Measurements from ENCODE around the gene PDE12.

PDE12 gene

GRCh38 chr3:57555738-57556458 is at the start of gene PDE12:
Gene PDE12 (plus strand): TSS chr3:57556274. CDS start chr3:57556380, 106 bp downstream.
- DNase-seq: peak; percentile 87

- DNase-seq: no peak
Observed at GRCh38 chr3:57512166-57512565, 43.9 kb upstream of the PDE12 start.

- DNase-seq: no peak
Observed at GRCh38 chr3:57518276-57518915, 37.7 kb upstream of the PDE12 start.

DNA sequence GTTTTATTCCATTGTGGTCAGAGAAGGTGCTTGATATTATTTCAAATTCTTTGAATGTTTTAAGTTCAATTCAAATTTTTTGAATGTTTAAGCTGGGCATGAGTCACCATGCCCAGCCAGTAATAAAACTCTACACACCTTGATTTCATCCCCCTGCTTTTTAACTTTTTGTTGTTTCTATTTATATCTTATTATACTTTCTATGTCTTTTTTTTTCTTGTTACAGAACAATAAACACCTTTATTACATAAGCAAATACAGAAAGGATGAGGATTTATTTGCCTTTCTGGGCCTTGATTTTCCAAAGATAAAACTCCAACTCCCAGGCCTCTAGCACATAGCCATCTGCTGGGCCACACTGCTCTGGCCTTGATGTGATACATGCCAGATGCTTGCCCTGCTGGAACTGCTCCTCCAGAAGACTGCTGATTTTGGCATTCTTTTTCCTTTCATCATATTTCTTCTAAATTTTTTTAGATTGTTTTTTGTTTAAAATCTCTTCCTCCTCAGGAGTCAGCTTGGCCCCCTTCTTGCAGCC is 25.9 kb upstream of the PDE12 start:
- DNase-seq: no peak

- no peak for DNase-seq
Observed at GRCh38 chr3:57538465-57538864, 17.6 kb upstream of the PDE12 start.

- peak; percentile 83 for DNase-seq
Observed at GRCh38 chr3:57544181-57545125, 11.6 kb upstream of the PDE12 start, which contains the start of gene DNAH12. Gene DNAH12 (minus strand): TSS chr3:57544344. CDS start chr3:57542870, 1,474 bp downstream.

- no peak for DNase-seq
Observed at GRCh38 chr3:57545636-57546268, 10.3 kb upstream of the PDE12 start.

GRCh38 chr3:57546616-57547015 is 9.5 kb upstream of the PDE12 start:
- DNase-seq: no peak

DNA sequence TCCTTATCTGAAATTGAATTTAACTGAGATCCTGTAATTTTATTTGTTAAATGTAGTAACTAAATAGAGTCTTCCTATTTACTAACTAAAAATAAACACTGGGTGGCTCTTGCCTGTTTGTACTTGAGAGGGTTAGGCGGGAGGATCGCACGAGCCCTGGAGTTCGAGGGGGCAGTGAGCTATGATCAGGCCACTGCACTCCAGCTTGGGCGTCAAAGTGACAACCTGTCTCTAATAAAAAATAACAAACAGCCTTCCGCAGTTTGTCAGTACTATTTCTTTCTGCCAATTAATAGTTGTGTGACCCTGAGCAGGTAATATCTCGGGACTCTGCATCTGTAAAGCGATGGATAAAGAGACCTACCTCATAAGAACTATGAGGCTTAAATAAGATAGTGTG is 768 bp upstream of the PDE12 start:
- peak; percentile 12 for DNase-seq

DNA sequence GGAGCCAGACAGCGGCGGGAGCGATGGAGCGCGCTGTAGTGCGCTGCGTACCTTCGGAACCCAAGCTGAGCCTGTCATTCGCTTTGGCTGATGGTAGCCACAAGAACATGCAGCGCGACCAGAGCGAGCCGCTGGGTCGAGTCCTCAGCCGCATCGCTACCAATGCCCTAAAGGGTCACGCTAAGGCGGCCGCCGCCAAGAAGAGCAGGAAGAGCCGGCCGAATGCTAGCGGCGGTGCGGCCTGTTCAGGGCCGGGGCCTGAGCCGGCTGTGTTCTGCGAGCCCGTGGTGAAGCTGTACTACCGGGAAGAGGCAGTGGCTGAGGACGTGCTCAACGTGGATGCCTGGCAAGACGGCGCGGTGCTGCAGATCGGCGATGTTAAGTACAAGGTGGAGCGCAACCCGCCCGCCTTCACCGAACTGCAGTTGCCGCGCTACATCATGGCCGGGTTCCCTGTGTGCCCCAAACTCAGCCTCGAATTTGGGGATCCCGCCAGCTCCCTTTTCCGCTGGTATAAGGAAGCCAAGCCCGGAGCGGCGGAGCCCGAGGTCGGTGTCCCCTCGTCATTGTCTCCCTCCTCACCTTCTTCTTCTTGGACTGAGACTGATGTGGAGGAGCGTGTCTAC is 498 bp downstream of the PDE12 start:
- peak; percentile 47 for DNase-seq

DNA sequence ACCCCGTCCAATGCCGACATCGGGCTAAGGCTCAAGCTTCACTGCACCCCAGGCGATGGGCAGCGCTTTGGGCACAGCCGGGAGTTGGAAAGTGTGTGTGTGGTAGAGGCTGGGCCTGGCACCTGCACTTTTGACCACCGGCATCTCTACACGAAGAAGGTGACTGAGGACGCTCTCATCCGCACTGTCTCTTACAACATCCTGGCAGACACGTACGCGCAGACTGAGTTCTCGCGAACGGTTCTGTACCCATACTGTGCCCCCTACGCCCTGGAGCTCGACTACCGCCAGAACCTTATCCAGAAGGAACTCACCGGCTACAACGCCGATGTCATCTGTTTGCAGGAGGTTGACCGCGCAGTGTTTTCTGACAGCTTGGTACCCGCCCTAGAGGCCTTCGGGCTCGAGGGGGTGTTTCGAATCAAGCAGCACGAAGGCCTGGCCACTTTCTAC is 1.0 kb downstream of the PDE12 start:
- DNase-seq: peak; percentile 1

- no peak for DNase-seq
Observed at GRCh38 chr3:57559526-57559925, 3.5 kb downstream of the PDE12 start.

- no peak for DNase-seq
Observed at GRCh38 chr3:57569859-57570450, 13.9 kb downstream of the PDE12 start.

DNA sequence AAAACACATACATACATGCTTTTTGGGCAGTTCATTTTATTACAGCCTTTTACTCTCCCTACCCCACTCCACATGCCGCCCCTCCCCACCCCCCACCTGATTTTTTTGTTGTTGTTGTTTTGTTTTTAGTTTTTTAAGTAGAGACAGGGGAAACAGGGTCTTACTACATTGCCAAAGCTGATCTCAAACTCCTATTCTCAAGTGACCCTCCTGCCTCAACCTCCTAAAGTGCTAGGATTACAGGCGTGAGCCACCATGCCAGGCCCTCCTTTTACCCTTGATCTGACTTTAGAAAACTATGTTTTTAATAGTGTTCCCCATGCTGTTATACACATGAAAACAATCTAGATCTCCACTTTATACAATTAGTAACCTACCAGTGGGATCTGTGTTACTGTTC is 14.8 kb downstream of the PDE12 start:
- DNase-seq: no peak

- DNase-seq: no peak
Observed at GRCh38 chr3:57572096-57572495, 16.0 kb downstream of the PDE12 start.

DNA sequence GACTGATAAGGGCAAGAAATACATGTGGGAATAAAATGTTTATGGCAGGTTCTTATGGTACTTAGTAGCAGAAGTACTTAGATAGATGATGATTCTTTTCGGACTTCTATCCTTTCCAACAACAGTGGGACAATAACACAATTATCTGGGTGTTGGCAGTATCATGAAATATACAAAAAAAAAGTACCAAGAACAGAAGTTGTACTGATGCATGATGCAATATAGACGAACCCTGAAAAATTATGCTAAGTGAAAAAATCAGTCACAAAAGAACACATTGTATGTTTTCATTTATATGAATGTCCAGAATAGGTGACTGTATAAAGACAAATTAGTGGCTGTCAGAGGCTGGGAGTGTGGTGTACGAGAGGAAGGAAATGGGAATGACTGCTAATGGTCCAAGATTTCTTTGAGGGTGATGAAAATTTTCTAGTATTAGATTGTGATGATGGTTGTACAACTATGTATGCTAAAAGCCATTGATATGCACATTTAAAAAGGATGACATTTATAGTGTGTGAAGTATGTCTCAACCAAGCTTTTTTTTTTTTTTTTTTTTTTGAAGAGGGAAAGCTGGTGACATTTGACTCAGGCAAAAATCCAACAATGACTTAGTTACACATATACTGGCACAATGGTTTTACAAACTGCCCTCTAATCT is 20.0 kb downstream of the PDE12 start:
- DNase-seq: no peak

- no peak for DNase-seq
Observed at GRCh38 chr3:57577801-57578200, 21.7 kb downstream of the PDE12 start.

- peak; percentile 64 for DNase-seq
Observed at GRCh38 chr3:57582474-57583168, 26.5 kb downstream of the PDE12 start.

GRCh38 chr3:57583544-57583943 is 27.5 kb downstream of the PDE12 start:
- DNase-seq: no peak

DNA sequence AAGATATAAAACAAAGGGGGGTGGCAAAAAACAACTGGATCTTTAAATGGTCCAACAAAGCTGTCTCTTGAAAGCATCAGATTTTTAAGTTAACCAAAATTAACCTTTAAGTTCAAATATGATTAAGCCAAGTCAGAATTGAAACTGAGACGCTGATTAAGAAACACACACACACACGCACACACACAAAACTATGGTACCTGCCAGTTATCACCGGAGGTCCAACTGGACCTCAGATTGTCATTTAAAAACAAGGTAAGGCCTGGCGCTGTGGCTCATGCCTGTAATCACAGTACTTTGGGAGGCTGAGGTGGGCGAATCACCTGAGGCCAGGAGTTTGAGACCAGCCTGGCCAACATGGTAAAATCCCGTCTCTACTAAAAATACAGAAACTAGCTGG is 30.7 kb downstream of the PDE12 start:
- no peak for DNase-seq
